GM12873 (cell line): ENCODE data around the gene CORO2B.

ENCODE experiments used
- CTCF ChIP-seq: IDR thresholded peaks from 2 replicates; pipeline ENCODE4 v1.5.1; 2012; ENCODE audit warnings: low read depth, mild to moderate bottlenecking, moderate library complexity, low read length, control low read depth; ENCODE audit not compliant: insufficient read depth; ENCODE audit errors: missing control alignments

Gene CORO2B

GRCh38 chr15:68589053-68589452 is 10.3 kb downstream of the CORO2B start:
- no peak for TF ChIP-seq CTCF

- TF ChIP-seq CTCF: no peak
Measured at GRCh38 chr15:68589783-68590710, 11.3 kb downstream of the CORO2B start.

- TF ChIP-seq CTCF: no peak
Measured at GRCh38 chr15:68590721-68591389, 12.1 kb downstream of the CORO2B start.

GRCh38 chr15:68592054-68592453 is 13.3 kb downstream of the CORO2B start:
- TF ChIP-seq CTCF: no peak

GRCh38 chr15:68592544-68592943 is 13.8 kb downstream of the CORO2B start:
- no peak for TF ChIP-seq CTCF

- TF ChIP-seq CTCF: no peak
Measured at GRCh38 chr15:68593341-68593740, 14.5 kb downstream of the CORO2B start.

GRCh38 chr15:68593828-68594532 is 15.2 kb downstream of the CORO2B start:
- no peak for TF ChIP-seq CTCF
